ENCODE results near the gene FBXO46.
"Not testable (repeated sequence)": the region's sequence is repeated elsewhere in the genome, so short reads cannot be mapped to it uniquely, and the experiment has no call there.

The FBXO46 gene

DNA sequence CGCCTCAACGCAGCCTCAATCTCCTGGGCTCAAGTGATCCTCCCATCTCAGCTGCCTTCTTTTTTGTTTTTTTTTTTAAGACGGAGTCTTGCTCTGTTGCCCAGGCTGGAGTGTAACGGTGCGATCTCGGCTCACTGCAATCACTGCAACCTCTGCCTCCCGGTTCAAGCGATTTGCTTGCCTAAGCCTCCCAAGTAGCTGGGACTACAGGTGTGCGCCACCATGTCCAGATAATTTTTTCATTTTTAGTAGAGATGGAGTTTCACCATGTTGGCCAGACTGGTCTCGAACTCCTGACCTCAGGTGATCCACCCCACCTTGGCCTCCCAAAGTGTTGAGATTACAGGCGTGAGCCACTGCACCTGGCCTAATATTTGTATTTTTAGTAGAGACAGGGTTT is 10.6 kb downstream of the FBXO46 start:
- not testable (repeated sequence) for DNase-seq

DNA sequence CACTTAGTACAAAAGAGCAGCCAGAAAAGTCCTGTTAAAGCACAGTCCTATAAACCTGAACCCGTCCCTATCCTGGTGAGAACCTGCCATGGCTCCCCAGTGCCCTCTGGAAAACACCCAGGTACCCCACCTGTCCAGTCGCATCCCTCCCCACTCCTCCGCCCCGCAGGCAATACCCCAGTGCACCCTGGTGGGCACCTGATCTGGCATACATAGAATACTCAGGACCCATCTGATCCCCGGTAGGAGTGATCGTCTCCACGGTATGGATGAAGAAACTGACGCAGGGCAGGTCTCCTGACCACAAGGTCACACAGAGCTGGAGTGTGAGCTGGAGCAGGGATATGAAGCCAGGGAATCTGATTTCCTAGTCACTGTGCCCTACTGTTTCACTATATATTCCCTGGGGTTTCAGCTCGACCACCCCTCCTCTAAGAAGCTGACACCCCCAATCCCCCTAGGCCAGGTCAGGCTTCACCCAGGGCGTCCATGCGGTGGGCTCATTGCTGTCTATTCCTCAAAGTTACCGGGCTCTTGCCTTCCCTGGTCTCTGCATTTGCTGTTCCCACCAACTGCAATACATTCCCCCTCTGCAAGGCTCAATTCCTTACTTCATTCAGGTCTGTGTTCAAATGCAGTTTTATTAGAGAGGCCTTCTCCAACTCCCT is 12.6 kb downstream of the FBXO46 start:
- no peak for DNase-seq

DNA sequence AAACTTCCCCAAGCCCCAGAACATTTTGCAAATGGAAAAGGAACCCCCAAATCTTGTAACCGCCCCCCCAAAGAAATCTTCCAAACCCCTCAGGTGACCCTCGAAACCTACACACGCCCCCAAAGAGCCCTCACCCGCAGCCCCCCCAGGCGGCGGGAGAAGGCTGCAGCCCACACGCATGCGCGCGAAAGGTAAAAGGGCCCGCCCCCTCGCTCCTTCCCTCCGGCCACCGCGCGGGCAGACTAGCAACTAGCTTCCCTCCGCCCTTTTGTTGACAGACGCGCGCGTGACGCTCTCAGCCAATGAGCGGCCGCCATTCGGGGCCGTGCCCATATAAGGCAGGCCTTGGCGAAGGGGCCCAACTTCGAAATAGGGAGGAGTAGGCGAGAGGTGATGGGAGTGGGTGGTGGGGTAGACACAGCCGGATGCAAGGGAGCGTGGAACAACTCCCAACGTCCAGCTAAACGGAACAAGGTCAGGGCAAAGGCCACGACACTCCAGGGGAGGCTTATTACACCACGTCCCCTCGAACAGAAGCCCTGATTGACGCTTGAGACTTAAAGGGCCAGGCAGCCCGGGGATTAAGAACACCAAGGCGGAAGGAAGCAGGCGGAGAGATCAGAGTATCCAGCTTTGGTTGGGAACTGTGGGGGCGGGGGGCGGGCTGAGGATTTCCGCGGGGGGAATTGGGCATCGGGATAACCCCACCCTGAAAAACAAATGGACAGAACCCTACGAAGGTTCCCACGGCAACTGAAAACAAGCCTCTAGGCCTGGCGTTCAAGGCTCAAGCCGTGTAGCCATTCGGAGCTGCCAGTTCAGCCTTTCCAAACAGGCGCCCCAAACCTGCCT is 13.3 kb downstream of the FBXO46 start:
- DNase-seq: peak; percentile 100

DNA sequence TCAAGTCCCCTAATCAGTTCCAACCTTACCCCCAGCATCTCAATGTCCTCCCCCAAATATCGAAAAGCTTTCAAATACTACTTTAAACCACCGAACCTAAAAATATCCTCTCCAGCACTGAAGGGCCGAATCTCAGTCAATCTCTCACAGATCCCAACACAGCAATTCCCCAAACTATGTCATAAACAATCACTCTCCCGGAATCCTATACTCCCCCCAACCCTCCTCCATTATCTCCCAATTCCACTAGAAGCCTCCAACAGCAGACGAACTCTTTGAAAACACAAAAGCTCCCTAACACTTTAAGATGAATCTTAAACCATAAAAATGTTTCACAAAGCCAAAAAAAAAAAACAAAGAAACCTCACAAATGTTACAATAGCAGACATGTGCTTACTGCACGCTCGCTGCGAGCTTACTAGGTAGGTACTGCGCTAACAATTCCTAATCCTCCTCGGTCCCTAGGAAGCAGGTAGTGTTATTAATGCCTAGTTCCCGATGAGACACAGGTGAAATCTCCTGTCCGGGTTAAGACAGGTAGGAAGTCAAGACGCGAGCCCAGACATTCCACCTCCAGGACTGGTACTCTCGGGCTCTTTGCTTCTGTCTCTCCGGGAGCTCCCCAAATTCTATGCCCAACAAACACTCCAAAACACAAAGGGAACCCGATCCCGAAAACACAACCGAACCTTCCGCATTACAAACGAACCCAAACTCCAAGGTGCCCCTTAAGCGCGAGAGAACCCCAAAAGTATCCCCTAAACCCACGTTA is 14.2 kb downstream of the FBXO46 start:
- DNase-seq: no peak

DNA sequence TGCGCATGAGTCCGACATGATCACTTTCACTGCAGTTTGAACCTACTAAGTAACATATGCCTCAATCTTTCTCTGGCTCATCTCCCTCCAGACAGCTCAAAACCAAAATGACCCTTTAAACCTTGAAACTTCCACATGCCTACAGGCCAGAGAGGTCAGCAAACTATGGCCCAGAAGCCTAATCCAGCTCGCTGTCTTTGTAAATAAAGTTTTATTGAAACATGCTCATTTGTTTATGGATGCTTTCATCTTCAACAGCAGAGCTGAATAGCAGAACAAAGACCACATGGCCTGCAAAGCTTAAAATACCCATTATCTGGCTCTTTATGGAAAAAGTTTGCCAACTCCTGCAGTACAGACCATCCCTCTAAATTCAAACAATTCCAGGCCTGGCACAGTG is 15.6 kb downstream of the FBXO46 start:
- DNase-seq: no peak

DNA sequence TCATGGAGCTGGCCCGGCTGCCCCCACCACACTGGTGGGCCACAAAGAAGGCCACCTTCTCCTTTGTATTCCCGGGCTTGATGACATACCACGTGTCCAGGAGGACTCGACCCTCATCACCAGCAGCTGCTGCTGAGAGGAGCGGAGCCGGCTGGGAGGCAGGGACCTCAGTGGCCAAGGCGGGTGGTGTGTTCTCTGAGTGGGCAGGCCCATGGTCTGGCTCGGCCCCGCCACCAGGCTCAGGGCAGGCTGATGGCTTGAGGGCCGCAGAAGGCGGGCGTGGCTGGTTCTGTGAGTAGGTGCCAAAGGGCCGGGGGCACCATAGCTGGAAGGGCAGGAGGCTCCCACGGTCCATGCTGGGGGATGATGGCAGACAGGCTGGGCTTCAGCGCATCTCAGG is 17.6 kb downstream of the FBXO46 start:
- DNase-seq: no peak

DNA sequence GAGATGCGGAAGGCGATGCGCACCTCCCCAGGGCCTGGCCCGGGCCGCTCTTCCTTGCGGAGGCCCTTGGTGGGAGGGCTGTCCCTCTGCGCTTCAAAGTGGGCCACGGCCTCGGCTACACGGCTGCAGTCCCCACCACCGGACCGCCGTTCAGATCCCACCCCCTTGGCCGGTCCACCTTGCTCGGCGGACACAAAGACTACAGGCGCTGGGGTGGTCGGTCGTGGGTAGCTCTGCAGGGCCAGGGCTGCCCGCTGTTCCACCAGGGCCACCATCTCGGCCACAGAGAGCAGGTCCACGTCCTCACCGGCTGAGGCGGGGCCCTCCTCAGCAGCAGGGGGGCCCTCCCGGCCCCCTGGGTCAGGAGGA is 18.0 kb downstream of the FBXO46 start:
- peak in 1 of 3 donors; percentile 10 for DNase-seq

DNA sequence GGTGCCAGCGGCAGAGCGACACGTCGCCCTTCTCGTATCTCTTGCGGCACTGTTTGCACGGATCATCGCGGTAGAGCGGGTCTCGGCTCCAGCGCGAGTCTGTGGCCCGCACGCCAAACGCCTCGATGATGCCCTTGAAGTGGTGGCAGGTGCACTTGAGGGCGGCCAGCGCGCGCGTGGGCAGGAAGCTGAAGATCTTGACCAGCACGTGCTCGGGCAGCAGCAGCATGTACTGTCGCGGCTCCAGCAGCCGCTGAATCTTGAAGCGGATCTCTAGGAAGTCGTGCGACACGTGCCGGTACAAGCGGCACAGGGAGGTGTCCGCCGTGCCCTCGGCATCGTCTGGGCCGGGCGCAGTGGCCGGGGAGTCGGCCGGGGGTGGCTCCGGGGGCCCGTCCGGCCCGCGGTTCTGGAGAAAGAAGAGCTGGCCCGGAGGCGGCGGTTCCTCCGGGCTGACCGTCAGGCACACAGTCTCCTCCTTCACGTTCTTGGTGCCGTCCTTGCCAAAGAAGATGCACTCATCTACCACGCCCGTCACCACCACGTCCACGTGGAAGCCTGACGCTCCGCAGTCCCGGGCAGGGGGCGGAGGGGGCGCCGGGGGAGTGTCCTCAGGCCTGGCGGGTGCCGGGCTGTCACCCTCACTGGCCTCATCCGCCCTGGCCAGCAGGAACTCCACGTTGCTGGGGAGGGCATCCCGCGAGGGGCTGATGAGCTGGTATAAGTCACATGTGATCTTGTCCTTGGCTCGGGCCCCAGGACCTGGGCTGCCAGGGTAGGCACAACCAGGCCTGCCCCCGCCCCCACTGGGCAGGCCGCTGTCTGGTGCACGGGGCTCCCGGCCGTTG is 18.6 kb downstream of the FBXO46 start:
- DNase-seq: no peak

DNA sequence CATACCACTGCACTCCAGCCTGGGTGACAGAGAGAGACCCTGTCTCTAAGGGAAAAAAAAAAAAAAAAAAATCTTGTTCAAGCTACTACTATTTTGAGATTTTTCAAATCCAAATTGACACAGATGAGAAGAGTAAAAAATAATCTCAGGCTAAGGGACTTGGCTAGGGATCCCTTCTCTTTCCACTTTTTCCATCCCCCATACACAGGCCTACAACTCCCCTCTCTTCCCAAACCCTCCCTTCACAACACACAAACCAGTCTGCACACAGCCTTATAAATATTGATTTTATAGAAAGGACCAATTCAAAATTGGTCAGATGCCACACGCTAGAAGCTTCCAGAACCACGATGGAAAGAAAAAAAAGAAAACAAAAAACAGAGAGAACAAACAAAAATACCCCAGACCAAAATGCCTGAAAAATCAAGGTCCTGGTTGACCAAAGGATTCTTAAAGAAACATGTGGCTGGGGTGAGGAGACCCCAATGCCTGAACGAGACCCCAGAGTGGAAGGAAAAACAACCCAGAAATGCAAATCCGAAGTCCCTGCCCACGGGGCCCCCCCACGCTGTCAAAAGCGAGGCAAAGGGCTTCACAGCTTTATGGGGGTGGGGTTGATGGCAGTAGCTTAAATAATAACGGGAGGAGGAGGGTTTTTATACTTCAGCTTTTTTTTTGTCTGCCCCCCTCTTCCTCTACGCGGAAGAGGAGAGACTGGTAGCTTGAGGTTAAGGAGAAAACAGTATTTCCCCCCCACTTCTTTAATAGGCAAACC is 20.2 kb downstream of the FBXO46 start:
- no peak for DNase-seq

DNA sequence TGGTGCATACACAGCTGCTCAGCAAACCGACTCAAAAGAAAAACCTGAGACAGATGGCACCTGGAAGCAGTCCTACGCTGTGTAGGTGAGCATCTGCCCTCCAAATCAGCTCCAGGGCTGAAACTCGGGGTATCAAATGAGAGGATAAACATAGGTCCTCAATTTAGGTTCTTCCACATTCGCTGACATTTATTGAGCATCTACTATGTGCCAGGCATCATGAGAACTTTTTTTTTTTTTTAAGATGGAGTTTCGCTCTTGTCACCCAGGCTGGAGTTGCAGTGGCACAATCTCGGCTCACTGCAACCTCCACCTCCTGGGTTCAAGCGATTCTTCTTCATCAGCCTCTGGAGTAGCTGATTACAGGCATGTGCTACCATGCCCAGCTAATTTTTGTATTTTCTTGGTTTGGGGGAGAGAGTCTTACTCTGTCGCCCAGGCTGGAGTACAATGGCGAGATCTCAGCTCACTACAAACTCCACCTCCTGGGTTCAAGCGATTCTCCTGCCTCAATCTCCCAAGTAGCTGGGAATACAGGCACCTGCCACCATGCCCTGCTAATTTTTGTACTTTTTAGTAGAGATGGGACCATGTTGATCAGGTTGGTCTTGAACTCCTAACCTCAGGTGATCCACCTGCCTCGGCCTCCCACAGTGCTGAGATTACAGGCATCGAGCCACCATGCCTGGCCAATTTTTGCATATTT is 24.8 kb downstream of the FBXO46 start:
- no peak for DNase-seq

DNA sequence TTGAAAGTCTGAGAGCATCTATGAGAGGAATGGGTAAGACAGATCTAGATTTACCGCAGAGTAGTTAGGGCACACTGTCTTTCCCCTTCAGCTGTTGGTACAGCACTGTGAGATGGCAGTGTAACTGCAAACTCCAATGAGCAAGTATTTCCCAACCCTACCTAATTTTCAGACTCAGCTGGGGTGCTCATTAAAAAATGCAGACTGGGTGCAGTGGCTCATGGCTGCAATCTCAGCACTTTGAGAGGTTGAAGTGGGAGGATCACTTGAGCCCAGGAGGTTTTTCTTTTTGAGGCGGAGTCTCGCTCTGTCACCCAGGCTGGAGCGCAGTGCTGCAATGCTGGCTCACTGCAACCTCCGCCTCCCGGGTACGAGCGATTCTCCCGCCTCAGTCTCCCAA is 25.6 kb downstream of the FBXO46 start:
- DNase-seq: no peak

DNA sequence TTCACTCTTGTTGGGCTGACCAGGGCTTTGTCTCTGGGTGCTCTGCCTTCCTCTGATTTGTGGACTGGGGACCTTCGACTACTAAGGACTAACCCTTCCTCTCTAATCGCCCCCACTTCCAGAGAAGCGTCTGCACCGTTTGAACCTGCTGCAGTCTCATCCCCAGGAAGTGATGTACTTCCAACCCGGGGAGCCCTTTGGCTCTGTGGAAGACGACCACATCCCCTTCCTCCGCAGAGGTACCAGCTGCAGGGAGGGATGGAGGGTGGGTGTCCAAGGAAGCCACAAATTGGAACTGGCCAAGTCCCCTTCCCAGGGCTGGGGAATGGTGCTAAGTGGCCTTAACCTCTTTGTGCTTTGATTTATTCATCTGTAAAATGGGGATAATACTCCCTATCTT is 29.0 kb downstream of the FBXO46 start:
- DNase-seq: no peak

DNA sequence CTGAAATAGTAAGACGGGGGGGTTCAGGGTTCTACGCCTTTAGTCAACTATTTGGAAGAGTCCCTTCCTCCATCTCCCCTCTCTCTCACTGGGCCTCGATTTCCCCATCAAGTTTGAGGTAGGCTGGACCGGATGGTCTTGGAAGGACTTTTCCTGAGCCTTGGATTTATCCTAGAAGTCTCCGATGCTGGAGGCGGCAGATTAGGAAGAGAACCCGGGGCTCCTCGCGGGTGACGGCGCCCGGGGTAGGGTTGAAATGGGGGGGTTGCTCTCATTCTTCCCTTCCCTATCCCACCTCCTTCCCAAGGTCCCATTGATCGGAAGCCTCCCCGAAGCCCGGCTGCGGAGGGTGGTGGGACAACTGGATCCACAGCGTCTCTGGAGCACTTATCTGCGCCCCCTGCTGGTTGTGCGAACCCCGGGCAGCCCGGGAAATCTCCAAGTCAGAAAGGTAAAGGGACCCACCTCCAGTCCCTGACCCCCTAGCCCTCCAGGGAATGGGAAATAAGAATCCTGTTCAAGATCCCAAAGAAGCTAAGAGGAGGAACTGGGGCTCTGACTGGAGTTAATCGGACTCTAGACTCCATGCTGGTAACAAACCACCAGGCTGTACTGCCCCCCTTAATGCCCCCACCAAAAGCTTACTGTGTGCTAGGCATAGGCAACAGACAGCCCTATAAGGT is 37.4 kb downstream of the FBXO46 start:
- peak; percentile 80 to 92 (median 83) for DNase-seq

DNA sequence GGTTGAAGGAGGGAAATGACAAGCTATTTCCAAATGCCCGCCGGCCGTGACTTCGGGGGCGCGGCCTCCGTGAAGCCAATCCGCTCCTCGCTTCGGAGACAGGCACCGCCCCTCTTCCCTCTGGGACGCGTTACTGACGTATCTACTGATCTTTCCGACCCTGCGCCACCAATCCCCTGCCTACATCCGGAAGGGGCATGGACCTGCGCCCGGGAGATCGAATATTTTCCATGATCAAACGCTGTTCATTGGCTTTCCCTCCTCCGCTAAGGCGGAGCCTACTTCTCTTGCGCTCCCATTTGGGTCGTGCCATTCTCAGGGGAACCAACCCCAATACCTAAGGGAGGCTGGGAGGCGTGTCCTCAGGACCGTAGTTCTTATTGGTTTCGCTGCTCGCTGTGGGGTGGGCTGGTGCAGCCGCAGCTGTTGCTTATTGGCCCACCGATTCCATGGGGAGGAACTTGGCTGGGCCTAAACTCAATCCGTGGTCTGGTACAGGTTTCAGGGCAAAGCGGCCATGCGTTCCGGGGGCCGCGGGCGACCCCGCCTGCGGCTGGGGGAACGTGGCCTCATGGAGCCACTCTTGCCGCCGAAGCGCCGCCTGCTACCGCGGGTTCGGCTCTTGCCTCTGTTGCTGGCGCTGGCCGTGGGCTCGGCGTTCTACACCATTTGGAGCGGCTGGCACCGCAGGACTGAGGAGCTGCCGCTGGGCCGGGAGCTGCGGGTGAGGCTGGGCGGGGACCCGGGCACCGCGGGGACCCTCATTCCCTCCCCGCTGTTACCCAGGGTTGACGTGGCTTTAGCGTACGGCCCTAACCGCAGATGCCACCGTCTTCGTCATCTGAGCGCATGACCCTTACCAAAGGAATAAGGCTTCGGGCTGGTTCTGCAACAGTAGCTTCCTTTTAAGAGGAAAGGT is 38.2 kb downstream of the FBXO46 start, which contains the start of gene QPCTL:
Gene QPCTL (plus strand): TSS at position 480 of the 919 bp plus-strand sequence. CDS start 38 bp downstream, at position 518.
- DNase-seq: peak; percentile 98 to 99 (median 99)

DNA sequence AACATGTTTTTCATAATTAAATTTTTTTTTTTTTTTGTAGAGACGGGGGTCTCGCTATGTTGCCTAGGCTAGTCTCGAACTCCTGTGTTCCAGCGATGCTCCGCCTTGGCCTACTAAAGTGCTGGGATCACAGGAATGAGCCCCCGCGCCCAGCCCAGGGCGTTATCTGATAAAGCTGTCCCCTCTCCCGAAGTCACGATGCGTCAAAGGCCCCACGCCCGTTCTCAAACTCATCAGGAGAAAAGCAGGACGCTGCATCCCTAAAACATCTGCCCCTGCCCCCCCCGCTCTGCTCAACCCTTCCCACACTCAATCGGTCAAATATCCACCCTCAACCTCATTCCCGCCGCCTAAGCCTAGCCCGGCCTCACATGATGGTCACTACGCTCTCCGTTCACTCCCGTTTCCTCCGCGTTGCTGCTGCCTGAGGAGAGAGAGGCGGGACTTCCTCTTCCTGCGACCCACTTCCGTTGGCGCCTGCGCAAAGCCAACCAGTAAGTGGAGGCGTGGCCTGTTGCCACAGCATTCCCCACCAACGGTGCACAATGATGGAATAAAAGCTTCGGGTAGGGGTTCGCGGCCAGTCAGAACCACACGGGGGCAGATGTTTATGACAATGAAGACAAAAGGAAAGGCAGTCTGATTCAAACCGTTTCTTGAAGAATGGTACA is 39.0 kb downstream of the FBXO46 start, which contains the start of gene SNRPD2:
Gene SNRPD2 (minus strand): TSS at position 438 of the 671 bp plus-strand sequence. CDS start 65 bp downstream, at position 373.
- DNase-seq: peak; percentile 97 to 98 (median 98)

DNA sequence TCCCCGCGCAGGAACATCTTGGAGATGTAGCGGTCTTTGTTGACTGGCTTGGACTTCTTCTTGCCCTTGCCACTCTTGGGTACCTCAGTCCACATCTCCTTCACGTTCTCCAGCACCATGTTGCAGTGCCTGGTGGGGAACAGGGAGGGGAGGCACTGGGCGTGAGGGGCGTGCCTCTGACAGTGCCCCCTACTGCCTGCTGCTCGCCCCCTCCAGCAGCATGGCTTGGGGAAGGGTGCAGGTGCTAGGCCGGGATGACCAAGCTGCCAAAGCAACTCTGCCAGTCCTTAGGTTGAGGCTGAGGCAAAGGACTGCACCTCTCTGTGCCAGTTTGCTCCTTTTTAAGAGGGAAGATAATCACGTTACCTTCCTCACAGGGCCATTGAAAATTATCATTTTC is 43.1 kb downstream of the FBXO46 start:
- DNase-seq: no peak

DNA sequence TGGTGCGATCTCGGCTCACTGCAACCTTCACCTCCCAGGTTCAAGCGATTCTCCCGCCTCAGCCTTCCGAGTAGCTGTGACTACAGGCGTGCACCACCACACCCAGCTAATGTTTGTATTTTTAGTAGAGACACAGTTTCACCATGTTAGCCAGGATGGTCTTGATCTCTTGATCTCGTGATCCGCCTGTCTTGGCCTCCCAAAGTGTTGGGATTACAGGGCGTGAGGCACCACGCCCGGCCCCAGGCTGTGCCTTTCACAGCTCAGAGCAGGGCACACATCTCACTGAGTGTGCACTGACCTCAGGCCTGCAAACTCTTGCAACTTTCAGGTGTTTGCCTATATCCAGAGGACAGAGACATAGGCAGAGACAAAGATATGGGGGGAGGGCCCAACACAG is 45.7 kb downstream of the FBXO46 start:
- not testable (repeated sequence) for DNase-seq

DNA sequence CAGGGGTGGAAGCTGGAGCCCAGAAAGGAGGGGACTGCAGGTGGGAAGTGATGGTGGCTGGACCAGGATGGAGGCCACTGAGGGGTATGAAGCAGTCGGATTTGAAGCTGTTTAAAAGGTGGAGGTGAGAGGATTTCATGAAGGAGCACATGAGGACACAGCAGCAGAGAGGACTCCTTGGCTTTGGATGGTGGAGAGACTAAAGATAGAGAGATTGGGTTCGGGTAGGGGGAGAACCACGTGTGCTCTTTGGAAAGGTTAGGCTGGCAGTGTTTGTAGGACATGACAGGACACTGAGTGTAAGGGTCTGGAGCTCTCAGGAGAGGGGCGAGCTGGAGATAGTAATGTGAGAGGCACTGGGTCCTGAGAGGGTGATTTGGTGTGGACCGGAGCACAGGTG is 47.8 kb downstream of the FBXO46 start:
- no peak for DNase-seq

DNA sequence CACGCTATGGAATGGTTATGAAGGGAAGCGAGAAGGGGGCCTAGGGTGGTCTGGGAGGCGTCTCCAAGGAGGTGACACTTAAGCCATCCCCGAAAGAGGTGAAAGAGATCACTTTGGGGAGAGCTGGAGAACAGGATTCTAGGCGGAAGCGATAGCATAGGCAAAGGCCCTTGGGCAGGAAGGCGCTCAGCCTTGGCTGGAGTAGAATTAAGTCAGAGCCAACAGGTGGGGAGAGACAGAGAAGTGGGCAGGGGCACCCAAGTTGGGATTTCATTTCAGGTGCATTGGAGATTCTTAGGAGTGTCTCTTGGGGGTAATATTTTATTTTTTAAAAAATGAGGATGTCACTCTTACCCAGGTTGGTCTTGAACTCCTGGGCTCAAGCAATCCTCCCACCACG is 48.6 kb downstream of the FBXO46 start:
- no peak for DNase-seq
